ENCODE results near the gene PLPPR1. TPM values are rescaled to one million over a fixed set of nuclear protein-coding genes. Genes with fewer than 3 reads are reported as not detected.

Gene PLPPR1
- total and polyA plus RNA-seq, 9 donors, result 0.07 to 1.1 (median 0.14) TPM; not detected in 5

- TF ChIP-seq CTCF (IDR thresholded peaks at IDR 0.05), result no peak
- TF ChIP-seq POLR2A (IDR thresholded peaks at IDR 0.05), result no peak
- no peak for TF ChIP-seq EP300 (IDR thresholded peaks at IDR 0.05)
- intact Hi-C loops (cut with DNase I), result no loop called here
- WGBS, 3 donors, result 64 to 71% (median 71%) methylated on average over 2 of the region's 2 CpGs
- Histone ChIP-seq H3K27me3 (no peaks in the 10 kb centered on the region), H3K4me1 (ENCODE audit: insufficient read depth) (no peaks in the 10 kb centered on the region), H3K27ac (no peak overlapping the region), H3K9me3 (no peaks in the 10 kb centered on the region), H3K36me3 (no peaks in the 10 kb centered on the region), H3K4me3 (no peak overlapping the region)
- DNase-seq, result no peak
These were observed 163.2 kb downstream of the PLPPR1 start for GRCh38 chr9:101191723-101192122.

GRCh38 chr9:101197026-101197425 is 168.5 kb downstream of the PLPPR1 start:
- 88 to 93% (median 89%) methylated on average over 4 of the region's 4 CpGs for WGBS, 3 donors
- no peak overlapping the region for H3K4me3 ChIP-seq

GRCh38 chr9:101200852-101201251 is 172.3 kb downstream of the PLPPR1 start:
- Histone ChIP-seq H3K27ac (no peak overlapping the region), H3K36me3 (no peaks in the 10 kb centered on the region), H3K9me3 (no peaks in the 10 kb centered on the region), H3K4me1 (ENCODE audit: insufficient read depth) (no peaks in the 10 kb centered on the region), H3K27me3 (no peaks in the 10 kb centered on the region), H3K4me3 (no peak overlapping the region)
- no peak for TF ChIP-seq EP300 (IDR thresholded peaks at IDR 0.05)
- TF ChIP-seq POLR2A (IDR thresholded peaks at IDR 0.05), result no peak
- no peak for TF ChIP-seq CTCF (IDR thresholded peaks at IDR 0.05)
- intact Hi-C loops (cut with DNase I), result no loop called here
- WGBS, 3 donors, result 51 to 75% (median 63%) methylated on average over 2 of the region's 2 CpGs
- DNase-seq, result no peak

More at GRCh38 chr9:101197026-101197425, 168.5 kb downstream of the PLPPR1 start:
- Histone ChIP-seq H3K27ac (no peak overlapping the region), H3K4me1 (ENCODE audit: insufficient read depth) (no peaks in the 10 kb centered on the region), H3K36me3 (no peaks in the 10 kb centered on the region), H3K9me3 (no peaks in the 10 kb centered on the region), H3K27me3 (no peaks in the 10 kb centered on the region)
- intact Hi-C loops (cut with DNase I), result no loop called here
- TF ChIP-seq EP300 (IDR thresholded peaks at IDR 0.05), result no peak
- no peak for TF ChIP-seq POLR2A (IDR thresholded peaks at IDR 0.05)
- no peak for TF ChIP-seq CTCF (IDR thresholded peaks at IDR 0.05)
- DNase-seq, result no peak

DNA sequence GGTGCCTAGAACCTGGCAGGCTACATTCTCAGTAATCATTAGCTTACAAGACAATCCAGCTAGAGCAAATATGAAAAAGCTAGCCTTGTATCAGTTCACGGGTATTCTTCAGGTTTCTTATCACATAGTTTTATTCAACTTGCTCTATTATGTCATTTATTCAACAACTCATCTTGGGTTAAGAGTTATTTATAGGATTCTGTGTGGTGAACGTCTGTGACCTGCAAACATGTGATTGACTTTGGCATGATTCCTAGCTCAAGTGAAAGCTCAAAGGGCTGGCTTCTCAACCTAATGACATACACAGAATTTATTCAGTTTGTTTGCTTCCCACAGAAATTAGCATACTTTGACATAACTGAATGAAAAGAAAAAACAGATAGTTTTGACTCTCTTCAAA is 173.1 kb downstream of the PLPPR1 start:
- Histone ChIP-seq H3K36me3 (no peaks in the 10 kb centered on the region), H3K4me3 (no peak overlapping the region), H3K9me3 (no peaks in the 10 kb centered on the region), H3K27me3 (no peaks in the 10 kb centered on the region), H3K27ac (no peak overlapping the region), H3K4me1 (ENCODE audit: insufficient read depth) (no peaks in the 10 kb centered on the region)
- no peak for TF ChIP-seq CTCF (IDR thresholded peaks at IDR 0.05)
- no peak for TF ChIP-seq EP300 (IDR thresholded peaks at IDR 0.05)
- TF ChIP-seq POLR2A (IDR thresholded peaks at IDR 0.05), result no peak
- intact Hi-C loops (cut with DNase I), result no loop called here
- DNase-seq, result no peak
- WGBS, 3 donors, result 5 to 9% (median 8%) methylated on average over 2 of the region's 2 CpGs
